Nephron (organoid): Measurements from ENCODE around the gene GPR143.
A peak's percentile ranks its signal among the peaks of the same experiment; 100 is the strongest.
"Not testable (repeated sequence)": the region's sequence is repeated elsewhere in the genome, so short reads cannot be mapped to it uniquely, and the experiment has no call there.

Experiments
- H3K27ac Mint-ChIP-seq, 3 experiments: 2 replicates each; pipeline ENCODE4 v1.8.0; 2020; ENCODE audit warnings: mixed read lengths in 3 of 3, mild to moderate bottlenecking in 2 of 3, moderate library complexity in 1 of 3
- H3K27me3 Mint-ChIP-seq: 2 replicates; pipeline ENCODE4 v1.8.0; 2021; ENCODE audit warnings: low read depth, mild to moderate bottlenecking, moderate library complexity, mixed read lengths
- H3K36me3 Mint-ChIP-seq: 2 replicates; pipeline ENCODE4 v1.8.0; 2020; ENCODE audit warnings: low read depth, mixed read lengths
- H3K4me1 Mint-ChIP-seq: 2 replicates; pipeline ENCODE4 v1.8.0; 2020; ENCODE audit warnings: mixed read lengths
- H3K4me3 Mint-ChIP-seq, 3 experiments: 2 replicates each; pipeline ENCODE4 v1.8.0; 2020; ENCODE audit warnings: mild to moderate bottlenecking in 3 of 3, mixed read lengths in 3 of 3, moderate library complexity in 2 of 3
- H3K9me3 Mint-ChIP-seq: 2 replicates; pipeline ENCODE4 v1.8.0; 2020; ENCODE audit warnings: mixed read lengths
- CTCF ChIP-seq, 3 experiments: fragments of 200-600 bp; sonication (generic); IDR thresholded peaks; one replicate each; pipeline ENCODE4 v1.5.0; 2021; ENCODE audit warnings: antibody characterized with exemption in 3 of 3; ENCODE audit not compliant: unreplicated experiment in 3 of 3

The GPR143 gene

GRCh38 chrX:9765737-9766097 is at the start of gene GPR143:
Gene GPR143, minus strand, starts transcription at chrX:9765847. Its CDS starts 30 bp downstream, at chrX:9765817.
- Mint-ChIP-seq H3K9me3 (peaks cover 14% of the 10 kb centered on the region), H3K4me1 (peaks cover 4% of the 10 kb centered on the region), H3K27me3 (peaks cover 4% of the 10 kb centered on the region), H3K27ac (no peak within 1 kb of the TSS), H3K36me3 (no peaks in the 10 kb centered on the region), H3K4me3 (peak within 1 kb of the TSS; percentile 28 to 57 (median 48))
- TF ChIP-seq CTCF (IDR thresholded peaks at IDR 0.05; ENCODE audit: unreplicated experiment in 3 of 3), result no peak

GRCh38 chrX:9811086-9811485 is 45.4 kb upstream of the GPR143 start:
- H3K9me3 Mint-ChIP-seq, H3K4me1 Mint-ChIP-seq, H3K27me3 Mint-ChIP-seq, H3K27ac Mint-ChIP-seq, H3K4me3 Mint-ChIP-seq: not testable (repeated sequence)
- peaks cover 28% of the 10 kb centered on the region for H3K36me3 Mint-ChIP-seq

GRCh38 chrX:9809876-9810275 is 44.2 kb upstream of the GPR143 start:
- peaks cover 27% of the 10 kb centered on the region for H3K36me3 Mint-ChIP-seq
- not testable (repeated sequence) for H3K27ac Mint-ChIP-seq, H3K4me1 Mint-ChIP-seq, H3K9me3 Mint-ChIP-seq, H3K4me3 Mint-ChIP-seq, H3K27me3 Mint-ChIP-seq

DNA sequence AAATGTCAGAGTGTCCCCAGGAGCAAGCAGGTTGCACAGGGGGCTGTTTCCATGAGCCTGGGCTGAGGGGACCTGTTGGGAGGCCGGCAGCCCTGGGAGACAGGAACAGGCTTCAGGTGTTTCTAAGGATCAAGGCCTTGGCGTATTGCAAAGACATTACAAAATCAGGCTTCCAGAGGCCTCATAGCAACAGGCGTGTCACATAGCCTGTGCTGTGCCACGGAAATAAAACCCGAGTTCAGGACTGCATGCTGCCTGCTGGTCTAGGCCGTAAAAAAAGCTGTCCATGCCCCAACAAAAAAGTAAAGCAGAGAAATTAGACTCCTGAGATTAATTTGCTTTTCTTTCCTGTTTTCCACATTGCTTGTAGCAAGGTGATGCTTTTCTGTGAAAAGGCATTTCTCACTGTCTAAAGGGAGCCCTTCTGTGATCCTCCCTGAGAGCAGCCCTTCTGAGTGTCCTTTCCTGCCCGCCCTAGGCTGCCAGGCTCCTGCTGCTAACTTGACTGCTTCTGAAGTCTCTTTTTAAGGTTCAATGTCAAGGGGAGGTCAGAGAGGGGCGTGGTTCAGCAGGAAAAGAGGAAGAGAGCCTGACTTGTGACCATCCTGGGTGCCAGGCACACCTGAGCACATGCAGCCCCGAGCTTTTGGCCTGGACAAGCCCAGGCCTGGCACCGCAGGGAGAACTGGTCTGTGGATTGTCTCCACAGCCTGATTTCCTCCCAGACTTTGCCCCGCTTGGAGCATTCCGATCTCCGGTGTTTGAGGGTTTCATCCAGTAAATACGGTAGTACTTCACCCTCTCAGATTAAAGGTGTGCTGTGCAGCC is 41.9 kb upstream of the GPR143 start:
- no peaks in the 10 kb centered on the region for H3K27me3 Mint-ChIP-seq
- H3K4me3 Mint-ChIP-seq, result no peak overlapping the region
- no peaks in the 10 kb centered on the region for H3K4me1 Mint-ChIP-seq
- H3K27ac Mint-ChIP-seq, result peak overlapping the region in 1 of 3 experiments; percentile 61
- H3K36me3 Mint-ChIP-seq, result peaks cover 18% of the 10 kb centered on the region
- peaks cover 8% of the 10 kb centered on the region for H3K9me3 Mint-ChIP-seq
- TF ChIP-seq CTCF (IDR thresholded peaks at IDR 0.05; ENCODE audit: unreplicated experiment in 3 of 3), result no peak

DNA sequence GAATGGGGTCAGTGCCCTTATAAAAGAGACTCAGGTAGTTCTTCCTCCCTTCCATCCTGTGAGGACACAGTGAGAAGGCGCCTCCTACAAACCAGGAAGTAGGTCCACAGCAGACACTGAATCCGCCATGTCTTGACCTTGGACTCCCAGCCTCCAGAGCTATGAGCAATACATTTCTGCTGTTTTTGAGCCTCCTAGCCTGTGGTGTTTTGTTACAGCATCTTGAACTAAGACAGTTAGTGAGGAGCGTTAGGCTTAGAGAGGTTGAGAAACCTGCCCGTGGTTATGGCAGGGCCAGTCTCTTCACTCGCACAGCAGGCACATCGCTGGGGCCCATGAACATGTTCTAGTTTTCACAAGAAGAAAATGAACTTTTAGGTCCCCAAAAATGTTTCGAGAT is 40.3 kb upstream of the GPR143 start:
- H3K27ac Mint-ChIP-seq, result no peak overlapping the region
- H3K36me3 Mint-ChIP-seq, result peaks cover 17% of the 10 kb centered on the region
- H3K4me1 Mint-ChIP-seq, result no peaks in the 10 kb centered on the region
- peaks cover 12% of the 10 kb centered on the region for H3K9me3 Mint-ChIP-seq
- H3K4me3 Mint-ChIP-seq, result no peak overlapping the region
- TF ChIP-seq CTCF (IDR thresholded peaks at IDR 0.05; ENCODE audit: unreplicated experiment in 3 of 3), result no peak
- no peaks in the 10 kb centered on the region for H3K27me3 Mint-ChIP-seq

DNA sequence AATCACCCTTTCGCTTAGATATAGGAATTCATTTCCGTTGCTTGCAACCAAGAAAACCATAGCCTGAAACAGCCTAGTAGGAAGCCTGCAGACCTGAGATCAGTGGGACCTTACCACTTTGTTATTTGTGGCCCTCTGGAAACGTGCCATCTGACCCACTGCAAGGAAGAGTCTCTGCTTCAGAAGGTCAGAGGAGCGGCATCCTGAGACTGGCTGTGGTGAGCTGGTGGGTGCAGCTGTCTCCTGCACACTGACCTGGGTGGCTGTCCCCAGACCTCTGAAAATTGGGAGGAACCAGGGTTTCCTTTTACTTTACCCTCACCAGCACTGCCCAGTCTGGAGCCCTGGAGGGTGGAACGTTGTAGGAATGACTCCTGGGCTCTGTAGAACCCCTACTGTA is 38.8 kb upstream of the GPR143 start:
- no peak overlapping the region for H3K4me3 Mint-ChIP-seq
- no peak overlapping the region for H3K27ac Mint-ChIP-seq
- peaks cover 19% of the 10 kb centered on the region for H3K9me3 Mint-ChIP-seq
- H3K27me3 Mint-ChIP-seq, result no peaks in the 10 kb centered on the region
- TF ChIP-seq CTCF (IDR thresholded peaks at IDR 0.05; ENCODE audit: unreplicated experiment in 3 of 3), result no peak
- peaks cover 20% of the 10 kb centered on the region for H3K36me3 Mint-ChIP-seq
- H3K4me1 Mint-ChIP-seq, result no peaks in the 10 kb centered on the region

DNA sequence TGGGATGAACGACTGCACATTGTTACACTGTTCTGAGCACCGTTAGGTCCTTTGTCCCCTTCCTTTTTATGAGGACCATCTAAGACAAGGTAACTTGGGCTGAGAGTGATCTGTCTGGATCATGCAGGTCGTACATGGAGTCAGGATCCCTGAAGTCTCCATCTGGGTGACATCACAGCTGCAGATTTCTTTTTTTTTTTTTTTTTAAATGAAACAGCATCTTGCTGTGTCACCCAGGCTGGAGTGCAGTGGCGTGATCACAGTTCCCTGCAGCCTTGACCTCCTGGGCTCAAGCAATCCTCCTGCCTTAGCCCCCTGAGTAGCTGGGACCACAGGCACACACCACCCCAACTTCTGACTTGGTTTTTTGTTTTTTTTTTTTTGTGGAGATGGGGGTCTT is 37.1 kb upstream of the GPR143 start:
- no peak overlapping the region for H3K27ac Mint-ChIP-seq
- H3K4me1 Mint-ChIP-seq, result no peaks in the 10 kb centered on the region
- H3K4me3 Mint-ChIP-seq, result no peak overlapping the region
- peaks cover 19% of the 10 kb centered on the region for H3K36me3 Mint-ChIP-seq
- H3K27me3 Mint-ChIP-seq, result no peaks in the 10 kb centered on the region
- no peak for TF ChIP-seq CTCF (IDR thresholded peaks at IDR 0.05; ENCODE audit: unreplicated experiment in 3 of 3)
- H3K9me3 Mint-ChIP-seq, result peaks cover 20% of the 10 kb centered on the region
